DMS114 treated with DMSO at 0.1 percent for 48 hours (cell line): Measurements from ENCODE around the gene ARMC2.

Experiments used
- DNase-seq: peaks from one replicate; lab custom pipeline; 2025; ENCODE audit not compliant: unreplicated experiment; lab: John Stamatoyannopoulos, UW

The ARMC2 gene

DNA sequence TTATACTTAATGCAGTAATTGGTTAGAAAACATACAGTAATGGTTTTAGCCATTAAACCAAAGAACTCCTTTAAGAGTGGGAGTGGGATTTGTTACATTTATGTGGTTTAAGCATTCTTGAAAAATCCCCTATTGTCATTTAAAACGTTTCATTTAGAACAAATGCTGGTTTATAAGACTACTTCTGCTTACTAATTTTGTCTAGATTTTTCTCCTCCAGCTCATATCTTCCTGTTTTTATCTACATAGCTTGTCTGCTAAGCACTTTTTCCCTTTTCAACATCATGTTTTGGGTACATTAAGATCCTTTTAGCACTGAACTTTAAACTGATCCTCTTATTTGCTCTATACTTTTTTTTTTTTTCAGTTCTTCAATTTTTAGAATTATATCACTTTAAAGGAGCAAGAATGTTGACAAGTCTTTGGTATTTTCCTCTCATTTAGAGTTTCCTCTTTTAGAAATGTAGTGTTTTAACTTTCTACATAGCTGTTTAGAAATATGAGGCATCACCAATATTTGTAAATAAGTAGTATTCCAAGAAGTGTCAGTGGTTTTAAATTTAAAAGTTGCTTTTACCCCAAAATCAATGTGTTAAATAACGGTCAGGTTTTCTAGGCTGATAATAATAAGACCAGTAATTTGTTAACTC lies 165.6 kb downstream of the ARMC2 start:
- no peak for DNase-seq

DNA sequence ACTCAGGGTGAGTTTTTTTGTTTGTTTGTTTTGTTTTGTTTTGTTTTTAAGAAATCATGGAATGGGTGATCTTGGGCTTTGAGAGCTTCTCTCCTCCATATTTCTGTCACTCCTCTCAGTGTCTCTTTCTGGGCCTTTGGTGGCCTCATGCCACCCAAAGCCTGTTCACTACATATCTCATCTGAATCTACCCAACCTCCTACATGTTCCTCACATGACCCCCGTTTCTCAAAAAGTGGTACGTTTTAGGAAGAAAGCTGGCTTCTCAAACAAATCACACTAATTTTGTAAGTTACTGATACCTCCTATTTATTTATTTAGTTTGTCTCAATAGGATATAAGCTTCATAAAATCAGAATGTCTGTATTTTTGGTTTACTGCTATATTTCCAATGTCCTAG lies 166.4 kb downstream of the ARMC2 start:
- no peak for DNase-seq

DNA sequence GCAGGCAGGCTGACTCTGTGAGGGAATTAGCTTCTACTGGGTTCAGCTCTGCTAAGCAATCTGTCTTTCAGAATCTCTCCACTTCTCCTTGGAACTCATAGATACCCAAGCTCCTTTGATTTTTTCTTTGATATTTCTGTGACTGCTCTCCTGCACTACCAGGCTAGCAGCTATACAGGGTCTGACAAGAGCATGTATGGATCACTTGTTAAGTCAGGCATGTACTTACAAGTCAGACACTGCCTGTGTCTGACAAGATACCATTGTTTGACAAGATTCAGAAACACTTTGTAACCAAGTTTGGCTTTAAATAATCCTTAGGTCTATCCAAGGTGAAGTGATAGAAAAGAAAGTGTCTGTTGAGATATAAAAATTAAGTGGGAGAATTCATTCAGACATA lies 167.0 kb downstream of the ARMC2 start:
- no peak for DNase-seq

DNA sequence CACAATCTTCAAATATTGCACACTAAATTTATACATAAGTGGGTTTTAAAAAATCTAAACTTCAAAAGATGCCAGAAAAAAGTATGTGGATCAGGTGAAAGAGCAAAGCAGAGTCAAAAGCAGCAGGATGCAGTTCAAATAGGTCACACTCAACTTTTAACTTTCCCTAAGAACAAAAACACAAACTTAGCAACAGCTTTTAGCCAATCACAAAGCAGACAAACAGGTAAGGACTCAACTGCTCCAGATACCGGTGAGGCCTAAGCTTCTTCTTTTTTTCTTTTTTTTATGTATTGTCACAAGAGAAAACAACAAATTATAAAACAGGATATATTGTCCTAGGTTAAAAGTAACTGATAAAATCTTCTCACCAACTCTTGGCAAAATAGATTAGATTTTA lies 171.7 kb downstream of the ARMC2 start:
- DNase-seq, result no peak

DNA sequence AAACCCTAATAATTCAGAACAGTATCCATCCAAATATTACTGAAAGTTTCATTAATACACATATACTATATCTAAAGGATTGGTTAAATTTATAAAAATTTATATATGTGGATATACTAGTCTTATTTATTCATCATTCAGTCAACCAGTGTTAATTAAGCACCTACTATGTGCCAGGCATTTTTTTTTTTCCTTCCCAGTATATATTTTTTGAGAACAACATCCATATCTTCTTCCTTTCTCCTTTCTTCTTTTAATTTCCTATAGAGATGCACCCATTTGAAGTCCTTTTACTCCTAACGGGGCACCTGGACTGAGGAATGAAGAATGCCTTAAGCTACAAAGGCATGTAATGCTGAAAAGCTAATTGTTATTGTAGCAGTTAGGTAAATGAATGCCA lies 173.6 kb downstream of the ARMC2 start:
- DNase-seq, result no peak

DNA sequence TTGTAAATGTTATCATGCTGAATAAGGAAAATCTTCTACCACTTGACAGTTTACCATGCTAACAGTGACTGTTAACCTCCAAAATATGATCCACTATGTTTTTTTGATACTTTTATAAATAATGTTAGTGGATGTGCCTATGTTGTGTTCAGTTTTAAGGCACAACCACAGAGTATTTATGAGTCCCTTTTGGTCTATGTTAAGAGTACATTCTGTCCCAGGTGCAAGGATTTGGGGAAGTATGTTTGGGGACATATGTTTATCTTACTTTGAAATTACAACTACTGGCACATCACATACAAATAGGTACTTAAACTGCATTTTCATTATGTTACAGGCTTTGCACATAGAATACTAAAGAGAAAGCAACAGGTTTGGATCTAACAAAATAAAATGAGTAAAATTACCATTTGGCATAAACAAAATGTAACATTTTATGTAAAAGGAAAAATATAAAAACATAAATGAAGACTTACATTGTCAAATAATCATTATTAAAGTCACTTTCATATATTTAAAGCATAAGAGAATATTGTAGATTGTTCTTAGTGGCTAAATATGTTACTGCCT lies 175.2 kb downstream of the ARMC2 start:
- no peak for DNase-seq
